Ramos (cell line): ENCODE results near the gene FOXO6.

Source experiments
- in situ Hi-C: fragments of 300-500 bp; cut with MboI; formaldehyde crosslinking; loops from one replicate; pipeline ENCODE4 v1.14.3; 2022; ENCODE audit warnings: low sequenced_read_pairs; ENCODE audit not compliant: unreplicated experiment

The FOXO6 gene

DNA sequence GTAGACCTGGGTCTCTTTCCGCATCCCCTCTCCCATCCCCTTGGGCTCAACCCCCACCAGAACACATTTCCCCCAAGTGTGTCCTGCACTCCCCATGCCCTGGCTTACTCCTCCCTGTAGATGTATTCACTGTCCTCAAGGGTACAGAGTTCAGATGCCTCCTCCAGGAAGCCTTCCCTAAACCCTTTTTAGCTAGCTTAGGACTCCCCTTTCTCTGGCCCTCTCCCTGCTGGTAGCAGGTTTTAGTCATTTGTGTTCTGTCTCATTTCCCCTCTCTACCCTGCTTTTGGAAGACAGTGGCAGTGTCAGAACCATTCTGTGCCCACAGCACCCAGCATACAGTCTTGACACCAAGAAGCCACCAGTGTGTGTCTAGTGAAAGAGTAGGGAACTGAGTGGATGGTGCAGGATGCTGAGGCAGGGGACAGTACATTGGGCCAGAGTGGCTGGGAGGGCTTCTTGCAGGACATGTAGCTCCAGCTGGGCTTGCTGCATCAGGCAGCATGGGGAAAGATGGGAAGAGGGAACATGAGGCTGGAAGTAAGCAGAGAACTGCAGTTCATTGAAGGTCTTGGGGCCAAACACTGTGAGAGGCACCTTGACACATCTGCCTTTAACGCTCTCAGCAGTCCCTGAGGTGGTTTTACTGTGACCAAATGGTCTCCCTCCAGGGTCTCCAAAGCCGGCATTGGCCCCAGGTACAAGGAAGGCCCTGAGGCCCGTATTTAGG, 2.5 kb downstream of the FOXO6 start:
- in situ Hi-C loops = no loop called here

DNA sequence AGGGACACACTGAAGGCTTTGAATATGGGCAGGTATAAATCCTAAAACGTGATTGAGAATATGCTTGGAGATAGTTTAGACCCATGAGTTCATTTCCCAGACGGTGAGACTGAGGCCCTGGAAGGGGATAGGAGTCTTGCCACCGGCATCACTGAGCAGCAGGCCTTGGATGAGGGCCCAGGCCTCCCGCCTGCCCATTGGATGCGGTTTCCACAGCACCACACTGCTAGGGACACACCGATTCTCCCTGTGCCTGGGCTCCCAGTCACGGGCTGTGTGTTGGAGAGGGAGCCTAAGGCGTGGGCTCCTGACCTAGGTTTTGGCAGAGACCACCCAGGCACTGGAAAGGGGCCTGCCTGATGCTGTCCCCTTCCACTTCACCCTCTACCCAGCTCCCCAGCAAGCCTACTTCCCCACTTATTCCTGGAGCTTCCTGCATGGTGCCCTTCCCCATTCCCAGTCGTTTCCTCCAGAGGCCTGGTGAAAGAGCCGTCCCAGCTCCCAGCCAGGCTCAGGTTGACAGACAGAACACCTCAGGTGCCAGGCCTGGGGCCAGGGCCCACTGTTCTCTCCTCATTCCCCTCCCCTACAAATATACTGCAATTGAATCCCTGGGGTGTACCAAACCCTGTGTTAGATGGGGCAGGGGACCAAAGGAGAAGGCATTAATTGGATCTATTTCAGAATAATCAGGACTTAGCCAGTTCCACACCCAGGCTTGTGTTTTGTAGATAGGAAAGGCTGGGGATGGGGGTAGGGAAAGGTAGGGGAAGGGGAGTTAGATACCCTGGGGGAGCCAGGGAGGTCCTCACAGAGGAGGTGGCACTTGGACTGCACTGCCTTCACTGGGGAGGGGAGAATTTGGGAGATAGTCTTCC, 3.4 kb downstream of the FOXO6 start:
- in situ Hi-C loops = no loop called here

DNA sequence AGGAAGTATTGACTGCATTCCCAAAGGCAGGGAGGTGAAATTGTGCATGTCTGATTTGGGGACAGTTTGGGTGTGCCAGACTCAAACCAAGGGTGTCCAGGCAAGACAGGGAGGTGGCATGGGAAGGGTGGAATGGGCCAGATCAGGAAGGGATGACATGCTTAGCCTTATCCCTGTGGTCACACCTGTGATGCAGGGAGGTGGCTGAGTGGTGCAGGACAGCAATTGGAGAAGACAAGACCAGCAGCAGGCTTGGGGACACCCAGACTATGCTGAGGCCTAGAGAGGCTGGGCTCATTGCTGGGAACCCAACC, 4.0 kb downstream of the FOXO6 start:
- in situ Hi-C loops = no loop called here

- in situ Hi-C loops = no loop called here
Measured at GRCh38 chr1:41365772-41366454, 4.7 kb downstream of the FOXO6 start.

DNA sequence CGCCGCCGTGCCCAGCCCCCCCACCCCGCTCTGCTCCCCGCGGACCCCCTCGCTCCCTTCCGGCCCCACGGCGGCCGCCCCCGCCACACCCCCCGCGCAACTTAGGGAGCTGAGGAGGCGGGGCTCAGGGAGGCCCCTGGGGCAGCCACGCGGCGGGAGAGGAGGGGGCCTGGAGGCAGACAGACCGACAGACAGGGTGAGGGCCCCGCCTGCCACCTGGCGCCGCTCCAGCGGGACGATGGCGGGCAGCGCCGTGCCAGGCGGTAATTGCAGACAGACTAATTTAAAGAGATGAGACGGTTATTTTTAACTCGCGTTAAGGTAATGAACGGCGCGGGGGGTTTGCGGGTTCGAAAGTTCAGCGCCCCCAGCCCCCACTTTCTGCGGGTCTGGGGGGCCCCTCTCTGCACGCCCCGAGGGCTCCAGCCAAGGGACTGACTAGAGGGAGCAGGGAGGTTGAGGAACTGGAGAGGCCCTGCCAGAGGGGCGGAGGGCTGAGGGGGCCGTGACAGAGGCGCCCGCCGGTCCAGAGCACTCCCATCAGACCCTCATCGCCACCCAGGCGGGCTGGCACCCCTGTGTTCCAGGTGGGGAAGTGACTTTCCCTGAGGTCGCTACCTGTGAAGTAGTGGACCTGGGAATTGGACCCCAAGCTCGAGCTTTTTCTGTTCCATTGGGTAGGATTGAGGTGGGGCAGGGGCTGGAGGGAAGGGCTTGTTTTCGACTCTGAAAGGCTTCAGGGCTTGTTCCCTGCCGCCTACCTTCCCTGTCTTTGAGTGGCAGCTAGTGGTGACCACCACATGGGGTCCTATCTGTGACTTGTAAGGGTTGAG, 5.4 kb downstream of the FOXO6 start:
- in situ Hi-C loops = no loop called here

GRCh38 chr1:41367288-41367642, 6.0 kb downstream of the FOXO6 start:
- in situ Hi-C loops = no loop called here

GRCh38 chr1:41368366-41368765, 7.1 kb downstream of the FOXO6 start:
- in situ Hi-C loops = no loop called here

- in situ Hi-C loops = no loop called here
Measured at GRCh38 chr1:41368801-41369200, 7.6 kb downstream of the FOXO6 start.

GRCh38 chr1:41369531-41369930, 8.3 kb downstream of the FOXO6 start:
- in situ Hi-C loops = no loop called here

DNA sequence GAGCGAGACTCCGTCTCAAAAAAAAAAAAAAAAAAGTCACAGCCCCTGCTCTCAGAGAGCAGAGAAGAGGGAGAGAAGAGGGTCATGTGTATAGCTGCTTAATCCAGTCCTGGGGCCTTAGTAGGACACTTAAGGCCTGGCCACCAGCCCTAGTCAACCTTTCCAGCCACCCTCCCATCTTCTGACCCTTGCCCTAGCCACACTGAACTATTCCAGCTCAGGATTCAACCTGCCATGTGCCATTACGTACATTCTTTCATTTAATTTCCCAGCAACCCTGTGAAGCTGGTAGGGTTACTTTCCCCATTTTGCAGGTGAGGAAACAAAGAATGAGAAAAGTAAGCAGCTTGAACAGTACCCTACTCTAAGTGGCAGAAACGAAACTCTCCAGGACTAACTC, 9.0 kb downstream of the FOXO6 start:
- in situ Hi-C loops = no loop called here

GRCh38 chr1:41370756-41371420, 9.7 kb downstream of the FOXO6 start:
- in situ Hi-C loops = no loop called here

DNA sequence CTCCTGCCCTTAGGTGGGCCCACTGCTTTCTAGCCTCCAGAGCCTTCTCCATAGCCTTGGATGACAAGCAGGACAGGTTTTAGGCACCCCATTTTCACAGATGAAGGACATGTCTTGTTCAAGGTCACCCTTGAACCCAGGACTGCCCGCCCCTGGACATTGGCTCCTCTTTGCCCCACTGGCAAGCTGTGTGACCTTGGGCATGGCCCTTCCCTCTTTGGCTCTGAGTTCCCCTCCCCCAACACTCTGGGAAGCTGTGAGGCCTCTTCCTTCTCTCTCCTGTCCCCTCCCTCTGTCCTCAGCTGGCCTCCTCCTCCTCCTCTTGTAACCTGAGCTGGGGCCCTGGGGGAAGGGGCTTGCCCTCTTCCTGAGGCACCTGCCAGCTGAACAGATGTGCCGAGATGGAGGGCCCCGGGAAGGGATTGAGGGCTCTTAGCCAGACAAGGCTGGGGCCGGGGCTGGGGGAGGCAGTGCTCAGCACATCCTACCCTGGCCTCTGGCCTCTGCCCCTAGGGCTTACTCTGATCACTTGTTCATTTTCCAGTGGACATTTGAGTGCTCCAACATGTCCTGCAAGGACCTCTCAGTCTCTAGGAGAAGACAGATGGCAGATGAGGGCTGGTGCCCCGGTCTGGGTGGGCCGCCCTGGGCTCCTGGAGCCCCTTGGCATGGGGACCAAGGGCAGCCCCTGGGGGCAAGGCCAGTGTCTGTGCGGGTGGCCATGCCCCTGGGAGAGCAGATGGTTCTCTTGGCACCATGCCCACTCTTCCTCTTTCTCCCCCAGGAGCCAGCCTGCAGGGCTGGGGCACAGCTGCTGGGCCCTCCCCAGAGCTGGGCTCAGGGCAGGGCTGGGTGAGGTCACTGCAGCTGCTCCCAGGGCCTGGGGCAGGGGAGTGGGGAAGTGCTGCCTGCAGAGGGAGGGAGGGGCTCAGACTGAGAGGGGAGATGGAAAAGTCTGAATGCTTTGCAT, 10.7 kb downstream of the FOXO6 start:
- in situ Hi-C loops = no loop called here

DNA sequence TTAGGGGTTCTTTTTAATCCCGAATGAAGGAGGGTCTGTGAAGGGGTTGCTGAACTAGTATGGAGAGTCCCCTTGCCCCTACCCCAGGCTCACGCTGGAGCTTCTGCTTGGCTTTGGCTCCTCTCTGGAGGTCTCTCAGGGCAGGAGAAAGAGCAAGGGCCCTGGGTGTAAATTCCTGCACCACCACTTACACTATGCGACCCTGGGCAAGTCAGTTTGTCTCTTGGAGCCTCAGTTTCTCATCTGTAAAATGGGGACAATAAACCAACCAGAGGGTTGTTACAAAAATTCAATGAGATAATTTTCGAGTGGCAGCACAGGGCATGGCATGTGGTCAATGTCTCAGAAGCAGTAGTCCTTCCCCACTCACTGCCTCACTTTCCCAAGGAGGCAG, 11.4 kb downstream of the FOXO6 start:
- in situ Hi-C loops = no loop called here

GRCh38 chr1:41373373-41373772, 12.1 kb downstream of the FOXO6 start:
- in situ Hi-C loops = no loop called here

- in situ Hi-C loops = no loop called here
Measured at GRCh38 chr1:41374711-41375110, 13.5 kb downstream of the FOXO6 start.

- in situ Hi-C loops = no loop called here
Measured at GRCh38 chr1:41377397-41377796, 16.2 kb downstream of the FOXO6 start.

GRCh38 chr1:41378222-41378621, 17.0 kb downstream of the FOXO6 start:
- in situ Hi-C loops = no loop called here

GRCh38 chr1:41378999-41379737, 17.9 kb downstream of the FOXO6 start:
- in situ Hi-C loops = no loop called here
